Esophagus muscularis mucosa (tissue), 4 donors: ENCODE results near the gene GRK5. TPM values are rescaled to one million over a fixed set of nuclear protein-coding genes. Genes with fewer than 3 reads are reported as not detected.
A peak's percentile ranks its signal among the peaks of the same experiment; 100 is the strongest.

Experiments
- DNase-seq: peaks from one replicate; pipeline ENCODE4 v3.0.0-alpha.2; 2017; ENCODE audit errors: extremely low spot score
- H3K27ac ChIP-seq, 4 donors: fragments of 200-600 bp; sonication (generic); replicated peaks in 1 of 4; 1 replicate in 3 of 4; 2 replicates in 1 of 4; pipeline ENCODE4 v1.5.1; 2016 to 2019; ENCODE audit warnings: mild to moderate bottlenecking in 1 of 4
- H3K27me3 ChIP-seq, 4 donors: fragments of 200-600 bp; sonication (generic); one replicate each; pipeline versions ENCODE4 v1.5.1 to v1.6.0; 2016 to 2019
- H3K36me3 ChIP-seq, 4 donors: fragments of 200-600 bp; sonication (generic); one replicate each; pipeline ENCODE4 v1.5.1; 2016 to 2019
- H3K4me1 ChIP-seq, 4 donors: fragments of 200-600 bp; sonication (generic); one replicate each; pipeline ENCODE4 v1.5.1; 2016 to 2019
- H3K4me3 ChIP-seq, 4 donors: fragments of 200-600 bp; sonication (generic); 1 replicate in 2 of 4; 2 replicates in 2 of 4; pipeline ENCODE4 v1.5.1; 2016 to 2019; ENCODE audit warnings: mild to moderate bottlenecking in 4 of 4, moderate library complexity in 1 of 4
- H3K9me3 ChIP-seq, 4 donors: fragments of 200-600 bp; sonication (generic); 1 replicate in 3 of 4; 2 replicates in 1 of 4; pipeline ENCODE4 v1.5.1; 2016 to 2019
- CTCF ChIP-seq, 3 experiments: fragments of 200-600 bp in 2 of 3; fragments of 450-650 bp in 1 of 3; sonication (generic) in 2 of 3; IDR thresholded peaks; one replicate each; pipeline ENCODE4 v1.5.1; 2017 to 2019; ENCODE audit warnings: antibody characterized with exemption in 3 of 3, mild to moderate bottlenecking in 2 of 3, moderate library complexity in 1 of 3
- EP300 ChIP-seq: sonication (generic); formaldehyde crosslinking; IDR thresholded peaks from one replicate; pipeline ENCODE4 v1.6.1; 2017; ENCODE audit warnings: antibody characterized with exemption
- POLR2A ChIP-seq: fragments of 450-650 bp; IDR thresholded peaks from one replicate; pipeline ENCODE4 v1.6.1; 2017; ENCODE audit warnings: antibody characterized with exemption, moderate library complexity, mild to moderate bottlenecking, low read depth
- POLR2AphosphoS5 ChIP-seq, 2 donors: sonication (generic); formaldehyde crosslinking; IDR thresholded peaks; one replicate each; pipeline ENCODE4 v1.6.1; 2017; ENCODE audit warnings: antibody characterized with exemption in 2 of 2
- WGBS: methylation state at CpG from one replicate; pipeline ENCODE4 v1.1.5; 2018; 5-methylcytosine and 5-hydroxymethylcytosine counted together
- intact Hi-C: fragments of 100-400 bp; cut with DNase I; formaldehyde crosslinking; loops from one replicate; pipeline ENCODE4 v1.15.1; 2023
- total RNA-seq, 4 donors: library from RNA; depleted of rRNA; stranded (reverse); fragments of >200 nt; gene quantifications; one replicate each; pipeline versions ENCODE4 v1.1.0 to v1.2.1, GENCODE V29; 2016

Gene GRK5
- total RNA-seq, 4 donors from 2014 or later: 39.6 to 64.4 (median 50.7) TPM

- Histone ChIP-seq H3K4me3 (no peak overlapping the region), H3K9me3 (no peaks in the 10 kb centered on the region), H3K36me3 (no peaks in the 10 kb centered on the region), H3K27ac (no peak overlapping the region), H3K27me3 (no peaks in the 10 kb centered on the region), H3K4me1 (peaks cover 0 to 30% (median 24%) of the 10 kb centered on the region in 4 donors)
- DNase-seq: no peak
- 70% methylated on average over 6 of the region's 6 CpGs for WGBS
- no peak for TF ChIP-seq POLR2A
- TF ChIP-seq CTCF (IDR thresholded peaks at IDR 0.05): no peak
- no peak for TF ChIP-seq POLR2AphosphoS5 (IDR thresholded peaks at IDR 0.05)
- TF ChIP-seq EP300: no peak
- intact Hi-C loops: no loop called here
Observed at GRCh38 chr10:119491966-119492757, 284.8 kb downstream of the GRK5 start.

- intact Hi-C loops: no loop called here
- WGBS: 63% methylated on average over 9 of the region's 11 CpGs
- Histone ChIP-seq H3K36me3 (peaks cover 0 to 1% (median under 1%) of the 10 kb centered on the region in 4 donors), H3K27ac (no peak overlapping the region), H3K4me3 (no peak overlapping the region), H3K4me1 (peaks cover 0 to 30% (median 24%) of the 10 kb centered on the region in 4 donors), H3K27me3 (no peaks in the 10 kb centered on the region), H3K9me3 (no peaks in the 10 kb centered on the region)
- TF ChIP-seq CTCF (IDR thresholded peaks at IDR 0.05) (no peak), EP300 (no peak), POLR2A (no peak), POLR2AphosphoS5 (IDR thresholded peaks at IDR 0.05) (no peak)
- DNase-seq: no peak
Observed at GRCh38 chr10:119493155-119493554, 285.8 kb downstream of the GRK5 start.

GRCh38 chr10:119494236-119495020 is 287.1 kb downstream of the GRK5 start:
- H3K27me3 ChIP-seq: no peaks in the 10 kb centered on the region
- TF ChIP-seq POLR2A (no peak), EP300 (no peak), POLR2AphosphoS5 (IDR thresholded peaks at IDR 0.05) (no peak), CTCF (IDR thresholded peaks at IDR 0.05) (no peak)
- no peak for DNase-seq
- H3K4me3 ChIP-seq: no peak overlapping the region
- peaks cover 0 to 6% (median 2%) of the 10 kb centered on the region in 4 donors for H3K36me3 ChIP-seq
- intact Hi-C loops: no loop called here
- peak overlapping the region in 2 of 4 donors; percentile 28 to 33 for H3K27ac ChIP-seq
- no peaks in the 10 kb centered on the region for H3K9me3 ChIP-seq
- H3K4me1 ChIP-seq: peaks cover 0 to 31% (median 22%) of the 10 kb centered on the region in 4 donors
- WGBS: 54% methylated on average over 6 of the region's 6 CpGs

- WGBS: 91% methylated on average over 4 of the region's 5 CpGs
- DNase-seq: no peak
- no peak overlapping the region for H3K4me3 ChIP-seq
- intact Hi-C loops: no loop called here
- no peaks in the 10 kb centered on the region for H3K9me3 ChIP-seq
- peaks cover 0 to 6% (median 2%) of the 10 kb centered on the region in 4 donors for H3K36me3 ChIP-seq
- H3K27ac ChIP-seq: peak overlapping the region in 2 of 4 donors; percentile 28 to 33
- TF ChIP-seq CTCF (IDR thresholded peaks at IDR 0.05) (no peak), POLR2A (no peak), EP300 (no peak), POLR2AphosphoS5 (IDR thresholded peaks at IDR 0.05) (no peak)
- H3K27me3 ChIP-seq: no peaks in the 10 kb centered on the region
- peaks cover 0 to 31% (median 21%) of the 10 kb centered on the region in 4 donors for H3K4me1 ChIP-seq
Observed at GRCh38 chr10:119495021-119495505, 287.7 kb downstream of the GRK5 start.
